Measurements from ENCODE around the gene RAP1GAP. TPM values are rescaled to one million over a fixed set of nuclear protein-coding genes. Genes with fewer than 3 reads are reported as not detected.

RAP1GAP gene
- total RNA-seq, 1 donor from 2014 or later, result 0.42 TPM

DNA sequence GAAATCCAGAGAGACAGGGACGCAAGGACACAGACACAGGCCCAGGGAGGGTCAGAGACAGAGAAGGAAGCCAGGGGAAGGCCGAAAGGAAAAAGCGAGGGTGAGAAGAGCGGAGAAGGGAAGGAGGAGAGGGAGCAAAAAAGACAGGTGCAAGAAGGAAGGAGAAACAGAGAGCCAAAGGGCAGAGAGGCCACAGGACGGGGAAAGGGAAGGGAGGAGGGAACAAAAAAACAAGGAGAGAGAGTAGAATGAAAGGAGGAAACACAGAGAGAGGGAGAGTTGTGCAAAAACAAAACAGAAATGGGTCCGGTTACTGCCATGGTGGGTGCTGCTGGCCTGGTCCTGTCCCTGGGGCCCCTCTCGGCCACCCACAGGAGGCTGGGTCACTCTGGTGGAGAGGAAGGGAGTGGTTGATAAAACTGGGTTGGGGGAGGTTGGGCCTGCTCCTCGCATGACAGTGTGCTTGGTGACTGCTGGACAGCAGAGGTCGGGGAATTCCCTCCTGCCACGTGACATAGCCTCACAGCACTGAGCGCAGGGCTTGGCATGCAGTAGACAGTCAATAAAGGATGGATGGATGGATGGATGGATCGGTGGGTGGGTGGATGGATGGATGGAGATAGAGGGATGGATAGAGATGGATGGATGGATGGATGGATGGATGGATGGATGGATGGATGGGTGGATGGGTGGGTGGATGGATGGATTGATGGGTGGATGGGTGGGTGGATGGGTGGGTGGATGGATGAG, 64.8 kb downstream of the RAP1GAP start:
- intact Hi-C loops (cut with micrococcal nuclease), result no loop called here
- Mint-ChIP-seq H3K4me3 (no peak overlapping the region), H3K4me1 (peaks cover 13% of the 10 kb centered on the region), H3K36me3 (ENCODE audit: low read depth) (no peaks in the 10 kb centered on the region), H3K27me3 (peaks cover 7% of the 10 kb centered on the region), H3K9me3 (no peaks in the 10 kb centered on the region), H3K27ac (no peak overlapping the region)
- no peak for DNase-seq

DNA sequence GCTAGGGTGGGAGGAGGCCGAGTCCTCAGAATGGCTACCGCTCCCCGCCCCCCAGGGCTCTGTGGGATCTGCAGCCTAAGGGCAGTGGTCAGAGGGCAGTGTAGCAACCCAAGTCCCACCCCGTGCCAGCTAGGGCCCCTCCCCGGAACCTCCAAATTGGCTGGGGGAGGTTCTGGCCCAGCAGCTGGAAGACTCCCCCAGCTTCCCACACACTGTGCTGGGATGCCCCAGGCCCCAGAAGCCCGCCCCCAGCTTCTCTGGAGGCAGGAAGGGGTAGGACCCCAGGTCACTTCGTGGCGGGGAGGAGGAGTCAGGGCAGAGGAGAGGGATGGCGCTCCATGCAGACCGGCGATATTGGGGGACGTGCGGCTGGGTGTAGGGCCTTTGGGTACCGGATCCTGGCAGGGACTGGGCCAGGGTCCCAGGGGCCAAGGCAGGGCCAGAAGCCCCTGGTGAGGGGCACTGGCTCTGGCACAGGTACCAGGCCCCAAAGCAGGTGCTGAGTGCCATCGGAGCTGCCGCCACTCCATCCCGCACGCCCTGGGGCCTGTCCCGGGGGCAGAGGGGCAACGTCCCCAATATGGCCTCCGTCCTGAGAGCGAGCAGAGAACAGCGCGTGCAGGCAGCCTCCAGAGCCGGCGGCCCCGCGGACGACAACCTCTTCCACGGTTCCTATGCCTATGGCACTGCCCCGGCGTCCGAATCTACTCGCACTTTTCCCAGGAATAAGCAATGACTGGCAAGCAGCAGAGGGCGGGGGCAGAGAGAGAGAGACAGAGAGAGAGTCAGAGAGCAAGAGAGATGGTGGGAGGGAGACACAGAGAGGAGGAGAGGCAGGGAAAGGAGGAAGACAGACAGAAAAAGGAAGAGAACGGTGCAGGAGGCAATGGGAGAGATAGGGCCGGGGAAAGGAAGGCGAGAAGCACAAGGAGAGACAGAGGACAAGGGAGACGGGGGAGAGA, 65.7 kb downstream of the RAP1GAP start:
- Mint-ChIP-seq H3K9me3 (no peaks in the 10 kb centered on the region), H3K36me3 (ENCODE audit: low read depth) (no peaks in the 10 kb centered on the region), H3K4me1 (peaks cover 13% of the 10 kb centered on the region), H3K27me3 (peaks cover 7% of the 10 kb centered on the region), H3K4me3 (no peak overlapping the region), H3K27ac (no peak overlapping the region)
- DNase-seq, result no peak
- intact Hi-C loops (cut with micrococcal nuclease), result no loop called here

DNA sequence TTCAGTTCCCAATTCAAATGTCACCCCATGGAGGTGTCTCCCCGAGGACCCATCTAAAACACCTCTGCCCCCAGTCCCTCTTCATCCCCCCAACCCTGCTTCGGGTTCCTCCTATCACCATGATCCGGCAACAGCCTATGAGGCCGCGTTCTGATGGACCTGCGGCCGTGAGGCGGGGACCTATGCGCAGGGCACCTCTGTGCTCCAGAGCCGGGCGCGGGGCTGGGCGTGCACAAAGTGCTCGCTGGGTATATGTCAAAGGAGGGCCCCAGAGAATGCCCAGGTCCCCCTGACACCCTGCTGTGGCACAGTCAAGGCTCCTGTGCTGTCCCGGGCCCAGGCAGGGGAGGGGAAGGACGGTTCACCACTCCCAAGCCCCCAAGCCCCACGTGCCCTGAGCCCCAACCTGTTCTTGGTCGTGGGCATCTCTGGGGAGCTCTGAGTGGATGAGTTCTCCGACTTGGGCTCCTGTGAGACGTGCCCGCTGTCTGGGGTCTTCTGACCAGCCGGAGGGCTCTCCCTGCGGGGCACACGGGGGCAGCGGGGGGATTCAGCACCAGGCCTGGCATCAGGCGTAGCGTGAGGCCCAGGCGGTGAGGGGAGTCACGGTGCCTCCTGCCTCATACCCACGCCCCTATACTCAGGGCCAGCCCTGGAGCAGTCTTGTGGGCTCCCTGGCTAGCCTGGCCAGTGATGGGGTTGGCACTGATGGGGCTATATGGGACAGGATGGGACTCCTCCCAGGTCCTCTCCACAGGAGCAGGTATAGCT, 67.7 kb downstream of the RAP1GAP start:
- H3K9me3 Mint-ChIP-seq, result no peaks in the 10 kb centered on the region
- H3K4me3 Mint-ChIP-seq, result no peak overlapping the region
- intact Hi-C loops (cut with micrococcal nuclease), result no loop called here
- no peak for DNase-seq
- H3K27ac Mint-ChIP-seq, result no peak overlapping the region
- H3K27me3 Mint-ChIP-seq, result no peaks in the 10 kb centered on the region
- peaks cover 4% of the 10 kb centered on the region for H3K4me1 Mint-ChIP-seq
- H3K36me3 Mint-ChIP-seq (ENCODE audit: low read depth), result no peaks in the 10 kb centered on the region

DNA sequence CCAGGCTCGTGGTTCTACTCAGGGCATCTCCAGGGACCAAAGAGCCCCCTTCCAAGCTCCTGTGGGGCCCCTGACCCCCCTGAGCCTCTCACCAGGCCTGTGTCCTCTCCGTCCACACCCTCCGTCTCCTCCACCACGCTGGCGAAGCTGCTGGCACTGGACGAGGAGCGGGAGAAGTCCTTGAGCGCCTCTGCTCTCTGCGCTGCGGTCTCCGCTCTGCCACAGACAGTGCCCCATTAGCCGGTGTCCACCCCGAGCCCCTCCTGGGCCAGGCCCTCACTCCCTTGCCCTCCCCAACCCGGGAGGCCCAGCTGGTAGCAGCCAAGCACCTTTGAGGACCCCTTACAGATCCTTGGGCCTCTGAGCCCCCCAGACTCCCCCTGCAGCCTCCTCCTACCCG, 69.8 kb downstream of the RAP1GAP start:
- H3K27ac Mint-ChIP-seq, result no peak overlapping the region
- intact Hi-C loops (cut with micrococcal nuclease), result loop anchor here (10.0 kb wide), 1 partner anchor 55 kb away; no protein-coding TSS in a partner anchor

DNA sequence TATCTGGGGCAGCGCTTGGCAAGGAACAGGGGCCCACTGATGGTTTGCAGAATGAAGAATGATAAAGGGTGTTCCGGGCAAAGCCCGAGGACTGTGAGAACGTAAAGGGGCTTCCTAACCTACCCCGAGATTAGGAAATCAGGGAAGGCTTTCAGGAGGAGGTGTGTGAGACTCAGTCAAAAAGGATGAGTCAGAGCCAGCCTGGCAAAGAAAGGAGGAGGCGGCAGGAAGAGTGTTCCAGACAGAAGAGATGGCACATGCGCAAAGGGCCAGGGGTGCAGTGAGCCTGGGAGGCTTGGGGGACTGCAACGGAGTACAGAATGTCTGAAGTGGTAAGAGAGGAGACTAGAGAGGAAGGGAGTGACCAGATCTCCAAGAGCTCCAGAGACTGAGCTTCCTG, 70.3 kb downstream of the RAP1GAP start:
- H3K27ac Mint-ChIP-seq, result no peak overlapping the region

More for the DNA sequence above, 69.8 kb downstream of the RAP1GAP start:
- Mint-ChIP-seq H3K36me3 (ENCODE audit: low read depth) (no peaks in the 10 kb centered on the region), H3K4me3 (no peak overlapping the region), H3K4me1 (peaks cover 1% of the 10 kb centered on the region), H3K9me3 (no peaks in the 10 kb centered on the region), H3K27me3 (no peaks in the 10 kb centered on the region)
- no peak for DNase-seq

GRCh38 chr1:21598417-21598816, 70.7 kb downstream of the RAP1GAP start:
- H3K36me3 Mint-ChIP-seq (ENCODE audit: low read depth), result no peaks in the 10 kb centered on the region
- H3K4me3 Mint-ChIP-seq, result no peak overlapping the region
- DNase-seq, result no peak
- H3K4me1 Mint-ChIP-seq, result no peaks in the 10 kb centered on the region
- no peaks in the 10 kb centered on the region for H3K9me3 Mint-ChIP-seq
- no peaks in the 10 kb centered on the region for H3K27me3 Mint-ChIP-seq
- intact Hi-C loops (cut with micrococcal nuclease), result loop anchor here (10.0 kb wide), 1 partner anchor 56 kb away; no protein-coding TSS in a partner anchor
- H3K27ac Mint-ChIP-seq, result no peak overlapping the region

More for the DNA sequence above, 70.3 kb downstream of the RAP1GAP start:
- Mint-ChIP-seq H3K4me3 (no peak overlapping the region), H3K9me3 (no peaks in the 10 kb centered on the region), H3K27me3 (no peaks in the 10 kb centered on the region), H3K36me3 (ENCODE audit: low read depth) (no peaks in the 10 kb centered on the region), H3K4me1 (no peaks in the 10 kb centered on the region)
- intact Hi-C loops (cut with micrococcal nuclease), result loop anchor here (10.0 kb wide), 1 partner anchor 56 kb away; no protein-coding TSS in a partner anchor
- no peak for DNase-seq

- Mint-ChIP-seq H3K4me1 (no peaks in the 10 kb centered on the region), H3K27ac (no peak overlapping the region), H3K27me3 (no peaks in the 10 kb centered on the region), H3K9me3 (no peaks in the 10 kb centered on the region), H3K36me3 (ENCODE audit: low read depth) (no peaks in the 10 kb centered on the region), H3K4me3 (no peak overlapping the region)
- intact Hi-C loops (cut with micrococcal nuclease), result loop anchor here (10.0 kb wide), 1 partner anchor 57 kb away; no protein-coding TSS in a partner anchor
- DNase-seq, result no peak
These were observed 71.4 kb downstream of the RAP1GAP start for GRCh38 chr1:21597753-21598152.

DNA sequence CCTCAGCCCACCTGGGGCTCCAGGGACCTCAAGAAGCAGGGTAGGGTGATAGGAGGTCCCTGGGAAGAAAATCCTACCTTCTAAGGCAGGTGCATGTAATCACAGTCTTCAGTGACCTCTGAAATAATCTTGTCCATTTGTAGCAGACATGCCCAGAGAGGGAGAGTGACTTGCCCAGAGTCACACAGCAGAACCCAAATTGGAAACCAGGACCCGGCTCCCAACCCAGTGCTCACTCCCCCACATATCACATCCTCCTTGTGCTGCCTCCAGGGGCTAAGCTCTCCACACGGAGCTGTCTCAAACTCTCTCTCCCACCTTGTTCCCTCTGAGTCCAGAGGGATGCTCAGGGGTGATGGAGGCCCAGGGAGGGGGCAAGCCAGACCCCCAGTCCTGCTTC, 72.5 kb downstream of the RAP1GAP start:
- no peaks in the 10 kb centered on the region for H3K4me1 Mint-ChIP-seq
- intact Hi-C loops (cut with micrococcal nuclease), result loop anchor here (10.0 kb wide), 1 partner anchor 58 kb away; no protein-coding TSS in a partner anchor

GRCh38 chr1:21596174-21596573, 73.0 kb downstream of the RAP1GAP start:
- peaks cover 2% of the 10 kb centered on the region for H3K27me3 Mint-ChIP-seq
- no peak for DNase-seq
- no peaks in the 10 kb centered on the region for H3K9me3 Mint-ChIP-seq
- H3K4me1 Mint-ChIP-seq, result no peaks in the 10 kb centered on the region
- H3K36me3 Mint-ChIP-seq (ENCODE audit: low read depth), result no peaks in the 10 kb centered on the region
- intact Hi-C loops (cut with micrococcal nuclease), result loop anchor here (10.0 kb wide), 1 partner anchor 59 kb away; no protein-coding TSS in a partner anchor
- H3K4me3 Mint-ChIP-seq, result no peak overlapping the region
- H3K27ac Mint-ChIP-seq, result no peak overlapping the region

More for the DNA sequence above, 72.5 kb downstream of the RAP1GAP start:
- no peaks in the 10 kb centered on the region for H3K9me3 Mint-ChIP-seq
- no peak overlapping the region for H3K27ac Mint-ChIP-seq
- DNase-seq, result no peak
- H3K27me3 Mint-ChIP-seq, result peaks cover 2% of the 10 kb centered on the region
- H3K4me3 Mint-ChIP-seq, result no peak overlapping the region
- H3K36me3 Mint-ChIP-seq (ENCODE audit: low read depth), result no peaks in the 10 kb centered on the region

DNA sequence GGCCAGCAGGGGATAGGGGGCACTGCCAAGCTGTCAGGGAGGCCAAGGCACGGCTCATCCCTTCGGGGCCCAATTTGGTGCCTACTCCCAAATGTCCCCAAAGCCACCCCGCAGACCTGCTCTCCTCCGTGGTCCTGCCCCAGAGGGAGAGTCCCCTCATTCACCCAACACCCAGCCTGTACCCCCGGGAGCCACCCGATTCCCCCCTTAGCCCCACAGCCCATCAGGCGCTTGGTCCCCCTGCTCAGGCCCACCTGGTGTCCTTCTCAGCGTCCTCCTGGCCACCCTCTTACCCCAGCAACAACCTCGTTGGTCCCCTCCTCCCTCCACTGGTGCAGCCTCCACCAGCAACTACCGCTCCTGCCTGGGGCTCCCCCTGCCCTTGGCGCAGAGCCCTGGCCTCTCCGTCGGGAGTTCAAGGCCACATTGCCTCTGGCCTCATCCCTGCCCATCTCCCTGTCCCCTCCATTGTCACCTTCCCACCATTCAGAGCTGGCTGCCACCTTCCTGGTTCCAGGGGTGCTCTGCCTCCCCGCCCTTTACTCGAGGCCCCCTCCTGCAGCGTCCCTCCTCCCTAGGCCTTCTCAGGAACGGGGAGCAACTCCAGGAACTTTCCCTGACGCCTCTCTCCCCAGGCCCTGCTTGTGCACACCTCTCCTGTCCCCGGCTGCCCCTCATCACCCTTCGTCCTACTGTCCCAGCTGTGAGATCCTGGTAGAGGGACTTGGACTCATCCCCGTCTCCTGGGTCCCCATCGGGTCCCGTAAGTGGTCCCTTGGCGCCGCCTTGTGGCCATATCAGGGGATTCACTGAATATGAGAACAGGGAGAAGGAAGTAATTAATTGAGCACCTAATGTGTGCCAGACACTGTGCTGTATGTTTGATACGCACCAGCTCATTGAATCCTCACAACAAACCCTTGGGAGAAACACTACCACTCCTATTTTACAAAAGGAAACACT, 73.9 kb downstream of the RAP1GAP start:
- Mint-ChIP-seq H3K36me3 (ENCODE audit: low read depth) (no peaks in the 10 kb centered on the region), H3K4me1 (no peaks in the 10 kb centered on the region), H3K4me3 (no peak overlapping the region), H3K27ac (no peak overlapping the region), H3K9me3 (no peaks in the 10 kb centered on the region), H3K27me3 (peaks cover 4% of the 10 kb centered on the region)
- peak; percentile 86 for DNase-seq
- intact Hi-C loops (cut with micrococcal nuclease), result loop anchor here (10.0 kb wide), 1 partner anchor 60 kb away; no protein-coding TSS in a partner anchor

DNA sequence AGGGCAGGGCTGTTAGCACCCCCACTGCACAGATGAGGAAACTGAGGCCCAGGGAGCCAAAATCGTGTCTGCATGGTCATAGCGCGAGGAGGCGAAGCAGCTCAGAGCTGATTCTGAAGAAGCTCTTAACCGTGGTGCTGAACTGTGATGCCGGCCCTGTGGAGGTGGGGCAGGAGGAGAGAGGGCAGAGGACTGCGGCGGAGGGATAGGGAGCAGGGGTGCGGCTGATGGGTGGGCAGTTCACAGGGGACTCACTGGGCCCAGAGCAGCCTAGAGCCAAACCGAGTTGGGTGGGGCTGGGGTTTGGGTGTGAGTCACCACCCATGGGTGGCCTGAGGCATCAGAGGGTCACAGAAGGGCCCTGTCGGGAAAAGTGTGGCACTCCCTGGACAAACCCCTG, 74.7 kb downstream of the RAP1GAP start:
- no peak overlapping the region for H3K27ac Mint-ChIP-seq
- H3K36me3 Mint-ChIP-seq (ENCODE audit: low read depth), result no peaks in the 10 kb centered on the region
- peaks cover 4% of the 10 kb centered on the region for H3K27me3 Mint-ChIP-seq
- intact Hi-C loops (cut with micrococcal nuclease), result loop anchor here (10.0 kb wide), 1 partner anchor 60 kb away; no protein-coding TSS in a partner anchor
- H3K4me1 Mint-ChIP-seq, result no peaks in the 10 kb centered on the region
- no peak overlapping the region for H3K4me3 Mint-ChIP-seq
- DNase-seq, result no peak
- no peaks in the 10 kb centered on the region for H3K9me3 Mint-ChIP-seq

DNA sequence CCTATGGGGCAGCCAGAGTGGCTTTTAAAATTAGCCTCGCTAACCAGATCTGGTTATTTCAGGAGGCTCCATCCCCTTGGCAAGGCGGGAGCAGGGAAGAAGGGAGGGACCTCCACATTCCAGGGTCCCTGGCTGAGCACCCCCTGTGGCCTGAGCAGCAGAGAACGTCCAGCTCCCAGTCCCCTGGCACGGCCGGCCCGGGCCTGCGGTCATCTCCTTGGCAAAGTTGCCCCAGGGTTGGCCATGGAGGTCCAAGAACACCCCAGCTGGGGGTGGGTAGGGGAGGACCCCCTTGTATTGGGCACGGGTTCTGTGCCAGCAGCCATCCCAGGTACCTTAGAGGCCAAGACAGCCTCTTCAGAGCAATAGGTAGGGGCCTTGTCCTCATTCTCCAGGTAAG, 75.9 kb downstream of the RAP1GAP start:
- intact Hi-C loops (cut with micrococcal nuclease), result loop anchor here (10.0 kb wide), 1 partner anchor 62 kb away; no protein-coding TSS in a partner anchor
- H3K9me3 Mint-ChIP-seq, result no peaks in the 10 kb centered on the region
- H3K27ac Mint-ChIP-seq, result no peak overlapping the region
- no peaks in the 10 kb centered on the region for H3K36me3 Mint-ChIP-seq (ENCODE audit: low read depth)
- no peak overlapping the region for H3K4me3 Mint-ChIP-seq
- no peak for DNase-seq
- peaks cover 4% of the 10 kb centered on the region for H3K27me3 Mint-ChIP-seq
- H3K4me1 Mint-ChIP-seq, result no peaks in the 10 kb centered on the region
